ENCODE results near the gene FBXO48.

- TF ChIP-seq CTCF (IDR thresholded peaks at IDR 0.05) (no peak), POLR2A (IDR thresholded peaks at IDR 0.05) (no peak)
These were observed 33.6 kb upstream of the FBXO48 start for GRCh38 chr2:68500649-68501048.

Measured in right lobe of liver (tissue), 4 donors.